Astrocyte (in vitro differentiated cells and primary cell): ENCODE measurements around the gene MEGF10. TPM values are rescaled to one million over a fixed set of nuclear protein-coding genes. Genes with fewer than 3 reads are reported as not detected.
"Not testable (repeated sequence)": the region's sequence is repeated elsewhere in the genome, so short reads cannot be mapped to it uniquely, and the experiment has no call there.

ENCODE experiments used
- DNase-seq: peaks from one replicate; pipeline ENCODE4 v3.0.0-alpha.2; 2010; ENCODE audit warnings: low read depth
- FAIRE-seq: peaks from 2 replicates; lab custom pipeline; 2011; peaks lifted over from hg19 to GRCh38; lab: Jason Lieb, UNC
- H2AFZ ChIP-seq: 2 replicates; pipeline ENCODE4 v1.6.0; 2012; ENCODE audit warnings: low read depth, low read length, inconsistent platforms
- H3K27ac ChIP-seq: 2 replicates; pipeline ENCODE4 v1.5.1; 2011; ENCODE audit warnings: low read depth, low read length, inconsistent platforms
- H3K27me3 ChIP-seq: 2 replicates; pipeline ENCODE4 v1.6.0; 2011; ENCODE audit warnings: low read length, inconsistent platforms; ENCODE audit not compliant: insufficient read depth
- H3K36me3 ChIP-seq: 2 replicates; pipeline ENCODE4 v1.5.1; 2011; ENCODE audit warnings: low read length, inconsistent platforms; ENCODE audit not compliant: insufficient read depth
- H3K4me1 ChIP-seq: 2 replicates; pipeline ENCODE4 v1.5.1; 2011; ENCODE audit warnings: low read length, inconsistent platforms; ENCODE audit not compliant: insufficient read depth
- H3K4me2 ChIP-seq: 2 replicates; pipeline ENCODE4 v1.6.0; 2012; ENCODE audit warnings: low read length, inconsistent platforms
- H3K4me3 ChIP-seq: 2 replicates; pipeline ENCODE4 v1.5.1; 2011; ENCODE audit warnings: low read depth, mild to moderate bottlenecking, low read length, inconsistent platforms; ENCODE audit not compliant: insufficient read depth
- H3K79me2 ChIP-seq: 2 replicates; pipeline ENCODE4 v1.6.0; 2012; ENCODE audit warnings: mild to moderate bottlenecking, low read length, inconsistent platforms; ENCODE audit not compliant: insufficient read depth
- H3K9ac ChIP-seq: 2 replicates; pipeline ENCODE4 v1.6.0; 2012; ENCODE audit warnings: mild to moderate bottlenecking, low read length, inconsistent platforms
- H3K9me3 ChIP-seq: 2 replicates; pipeline ENCODE4 v1.5.1; 2012; ENCODE audit warnings: low read depth, mild to moderate bottlenecking, low read length, inconsistent platforms; ENCODE audit not compliant: insufficient read depth
- H4K20me1 ChIP-seq: 2 replicates; pipeline ENCODE4 v1.6.0; 2012; ENCODE audit warnings: low read length, inconsistent platforms; ENCODE audit not compliant: insufficient read depth
- H3K27ac Mint-ChIP-seq: one replicate; pipeline ENCODE4 v1.8.0; 2021; ENCODE audit warnings: mild to moderate bottlenecking, mixed read lengths; ENCODE audit not compliant: unreplicated experiment
- H3K27me3 Mint-ChIP-seq: one replicate; pipeline ENCODE4 v1.8.0; 2021; ENCODE audit warnings: low read depth, mixed read lengths; ENCODE audit not compliant: unreplicated experiment
- H3K36me3 Mint-ChIP-seq: one replicate; pipeline ENCODE4 v1.8.0; 2021; ENCODE audit warnings: low read depth, mixed read lengths; ENCODE audit not compliant: unreplicated experiment
- H3K4me1 Mint-ChIP-seq: one replicate; pipeline ENCODE4 v1.8.0; 2021; ENCODE audit warnings: low read depth, mixed read lengths; ENCODE audit not compliant: unreplicated experiment
- H3K4me3 Mint-ChIP-seq: one replicate; pipeline ENCODE4 v1.8.0; 2021; ENCODE audit warnings: mild to moderate bottlenecking, moderate library complexity, mixed read lengths; ENCODE audit not compliant: unreplicated experiment
- H3K9me3 Mint-ChIP-seq: one replicate; pipeline ENCODE4 v1.8.0; 2021; ENCODE audit warnings: mild to moderate bottlenecking, mixed read lengths; ENCODE audit not compliant: unreplicated experiment
- CTCF ChIP-seq: IDR thresholded peaks from 2 replicates; pipeline ENCODE4 v1.5.1; 2011; ENCODE audit warnings: low read depth, mild to moderate bottlenecking, inconsistent platforms, low read length, moderate library complexity; ENCODE audit not compliant: insufficient read depth
- EZH2 ChIP-seq: IDR thresholded peaks from 2 replicates; pipeline ENCODE4 v1.6.1; 2012; ENCODE audit warnings: mild to moderate bottlenecking, low read length, inconsistent platforms; ENCODE audit not compliant: insufficient read depth
- total RNA-seq: library from RNA; stranded (reverse); gene quantifications from 2 replicates; pipeline ENCODE4 v1.2.1, GENCODE V29; 2021

Gene MEGF10
- total RNA-seq, 1 donor from 2014 or later, result 15.8 TPM

- Mint-ChIP-seq H3K4me3 (no peak overlapping the region), H3K9me3 (no peaks in the 10 kb centered on the region), H3K4me1 (peaks cover 28% of the 10 kb centered on the region), H3K27ac (no peak overlapping the region), H3K27me3 (no peaks in the 10 kb centered on the region), H3K36me3 (no peaks in the 10 kb centered on the region)
- H3K36me3 ChIP-seq, result no peaks in the 10 kb centered on the region
- H2AFZ ChIP-seq, result no peak overlapping the region
- no peaks in the 10 kb centered on the region for H4K20me1 ChIP-seq
- no peak overlapping the region for H3K4me3 ChIP-seq
- no peaks in the 10 kb centered on the region for H3K79me2 ChIP-seq
- H3K4me1 ChIP-seq, result peaks cover 6% of the 10 kb centered on the region
- FAIRE-seq (peak; percentile 77), DNase-seq (peak; percentile 64)
- peak overlapping the region; percentile 22 for H3K4me2 ChIP-seq
- no peak for TF ChIP-seq CTCF
- no peak for TF ChIP-seq EZH2
- no peaks in the 10 kb centered on the region for H3K9me3 ChIP-seq
- peak overlapping the region; percentile 6 for H3K27ac ChIP-seq
- H3K9ac ChIP-seq, result no peak overlapping the region
- peaks cover 3% of the 10 kb centered on the region for H3K27me3 ChIP-seq
These were observed 5.7 kb downstream of the MEGF10 start for GRCh38 chr5:127296321-127296720.

- not testable (repeated sequence) for H3K9ac ChIP-seq, H3K4me1 ChIP-seq, H3K27ac ChIP-seq, H2AFZ ChIP-seq, H3K4me3 Mint-ChIP-seq, H3K36me3 Mint-ChIP-seq, H3K9me3 Mint-ChIP-seq, DNase-seq, H3K36me3 ChIP-seq, H3K4me3 ChIP-seq, FAIRE-seq, H3K27ac Mint-ChIP-seq, H3K27me3 ChIP-seq, H3K9me3 ChIP-seq, H4K20me1 ChIP-seq, H3K79me2 ChIP-seq, H3K27me3 Mint-ChIP-seq
- peaks cover 27% of the 10 kb centered on the region for H3K4me1 Mint-ChIP-seq
- peak overlapping the region; percentile 22 for H3K4me2 ChIP-seq
These were observed 6.3 kb downstream of the MEGF10 start for GRCh38 chr5:127296894-127297293.

DNA sequence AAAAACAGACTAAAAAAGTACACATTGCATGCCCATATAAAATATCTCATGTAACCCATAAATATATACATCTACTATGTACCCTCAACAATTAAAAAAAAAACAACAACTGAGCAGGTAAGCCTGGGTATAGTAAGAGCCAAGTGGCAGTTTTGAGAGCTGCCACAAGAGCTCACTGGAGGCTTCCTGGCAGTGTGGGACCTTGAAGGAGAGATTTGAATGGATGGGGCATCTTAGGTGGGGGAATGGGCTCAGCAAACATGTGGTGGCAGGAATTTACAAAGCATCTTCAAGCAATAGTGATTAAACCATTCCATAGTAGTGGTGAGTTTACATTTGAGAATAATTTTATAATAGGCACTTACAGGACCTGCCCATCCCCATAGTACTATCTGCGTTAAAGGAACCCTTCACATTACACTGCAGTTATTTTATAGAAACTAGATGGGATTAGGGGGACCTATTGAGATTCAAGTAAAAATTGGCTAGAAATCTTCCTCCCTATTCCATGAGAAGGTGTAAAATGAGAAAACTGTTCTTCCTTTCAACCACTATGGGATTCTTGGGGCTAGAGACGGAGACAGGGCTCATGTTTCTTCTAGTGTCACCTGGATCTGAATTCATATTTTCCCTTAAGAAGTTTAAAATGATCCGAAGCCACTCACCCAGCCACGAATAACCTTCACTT is 6.9 kb downstream of the MEGF10 start:
- no peak for FAIRE-seq
- Histone ChIP-seq H3K9me3 (no peaks in the 10 kb centered on the region), H3K36me3 (no peaks in the 10 kb centered on the region), H3K4me1 (peaks cover 4% of the 10 kb centered on the region), H3K4me3 (no peak overlapping the region), H3K79me2 (no peaks in the 10 kb centered on the region), H2AFZ (no peak overlapping the region), H3K4me2 (no peak overlapping the region), H3K27ac (no peak overlapping the region), H3K9ac (no peak overlapping the region), H3K27me3 (peaks cover 3% of the 10 kb centered on the region), H4K20me1 (no peaks in the 10 kb centered on the region)
- Mint-ChIP-seq H3K36me3 (no peaks in the 10 kb centered on the region), H3K9me3 (peaks cover under 1% of the 10 kb centered on the region), H3K27ac (no peak overlapping the region), H3K4me3 (no peak overlapping the region), H3K4me1 (peaks cover 26% of the 10 kb centered on the region), H3K27me3 (no peaks in the 10 kb centered on the region)
- no peak for DNase-seq
- TF ChIP-seq EZH2, result no peak
- no peak for TF ChIP-seq CTCF
